ENCODE measurements around the gene SCLY.

DNA sequence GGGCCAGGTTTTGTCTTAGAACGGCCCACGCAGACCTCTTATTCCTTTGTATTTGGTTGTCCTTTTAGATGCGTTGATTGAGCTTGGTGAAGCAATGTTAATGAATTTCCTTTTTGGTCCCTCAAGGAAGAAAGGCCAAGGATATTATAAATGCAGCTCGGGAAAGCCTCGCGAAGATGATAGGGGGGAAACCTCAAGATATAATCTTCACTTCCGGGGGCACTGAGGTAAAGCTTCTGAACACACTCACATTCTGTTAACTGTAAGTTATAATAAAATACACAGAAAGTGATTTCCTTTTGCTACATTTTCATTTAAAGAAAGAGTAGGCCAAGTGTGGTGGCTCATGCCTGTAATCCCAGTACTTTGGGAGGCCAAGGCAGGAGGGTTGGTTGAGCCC lies 7.1 kb downstream of the SCLY start:
- TF ChIP-seq YY1 (IDR thresholded peaks at IDR 0.05; ENCODE audit: low read depth) (no peak), FOXM1 (IDR thresholded peaks at IDR 0.05; ENCODE audit: borderline replicate concordance, low read depth) (no peak), EP300 (IDR thresholded peaks at IDR 0.05; ENCODE audit: borderline replicate concordance) (no peak), TCF12 (IDR thresholded peaks at IDR 0.05; ENCODE audit: low read depth) (no peak), MAX (IDR thresholded peaks at IDR 0.05) (no peak), TEAD4 (IDR thresholded peaks at IDR 0.05) (no peak)
